ENCODE results near the gene FAM9C. TPM values are rescaled to one million over a fixed set of nuclear protein-coding genes. Genes with fewer than 3 reads are reported as not detected.

Gene FAM9C
- polyA plus RNA-seq, 1 donor (not counting 4 experiments of a cell fraction or from before 2014, with no cell fraction given) = not detected

GRCh38 chrX:13077168-13077567 is 32.7 kb upstream of the FAM9C start:
- Histone ChIP-seq H3K9ac (ENCODE audit: control insufficient read depth, extremely low read depth, insufficient read depth, low read length) (no peak overlapping the region), H2AFZ (ENCODE audit: control insufficient read depth, low read length) (no peak overlapping the region), H3K36me3 (ENCODE audit: control insufficient read depth in 2 of 2, extremely low read depth in 1 of 2, insufficient read depth in 2 of 2, low read length in 2 of 2) (no peaks in the 10 kb centered on the region), H3K4me1 (ENCODE audit: control insufficient read depth, extremely low read depth, insufficient read depth, low read length) (no peaks in the 10 kb centered on the region), H3K79me2 (ENCODE audit: control insufficient read depth, insufficient read depth, low read length) (no peaks in the 10 kb centered on the region), H4K20me1 (ENCODE audit: control insufficient read depth, extremely low read depth, insufficient read depth, low read length) (no peaks in the 10 kb centered on the region), H3K9me1 (ENCODE audit: control insufficient read depth, extremely low read depth, insufficient read depth, low read length) (no peaks in the 10 kb centered on the region), H3K27ac (ENCODE audit: control insufficient read depth, insufficient read depth, low read length) (no peak overlapping the region), H3K9me3 (ENCODE audit: control insufficient read depth, low read depth, low read length) (no peaks in the 10 kb centered on the region), H3K4me2 (ENCODE audit: control insufficient read depth, extremely low read depth, insufficient read depth, low read depth, low read length) (no peak overlapping the region), H3K4me3 (ENCODE audit: control insufficient read depth in 2 of 3, extremely low read depth in 1 of 3, insufficient read depth in 2 of 3, low read depth in 1 of 3, low read length in 3 of 3) (no peak overlapping the region), H3K27me3 (ENCODE audit: control insufficient read depth, extremely low read depth, insufficient read depth, low read length) (no peaks in the 10 kb centered on the region)
- no peak for TF ChIP-seq EZH2 (IDR thresholded peaks at IDR 0.05; ENCODE audit: low read length)
- TF ChIP-seq CTCF (optimal IDR thresholded peaks at IDR 0.05 in 1 of 3, IDR thresholded peaks at IDR 0.05 in 1 of 3, conservative IDR thresholded peaks at IDR 0.05 in 1 of 3; ENCODE audit: extremely low read depth in 1 of 3, insufficient read depth in 2 of 3, low read length in 3 of 3) = no peak
- no peak for FAIRE-seq
- DNase-seq (ENCODE audit: low read depth, low spot score) = no peak
- dilution Hi-C loops (cut with MboI; ENCODE audit: extremely low pct_ligation_motif_present, low sequenced_read_pairs) = no loop called here

- Histone ChIP-seq H4K20me1 (ENCODE audit: control insufficient read depth, extremely low read depth, insufficient read depth, low read length) (no peaks in the 10 kb centered on the region), H3K9me3 (ENCODE audit: control insufficient read depth, low read depth, low read length) (no peaks in the 10 kb centered on the region), H3K9me1 (ENCODE audit: control insufficient read depth, extremely low read depth, insufficient read depth, low read length) (no peaks in the 10 kb centered on the region), H2AFZ (ENCODE audit: control insufficient read depth, low read length) (no peak overlapping the region), H3K4me1 (ENCODE audit: control insufficient read depth, extremely low read depth, insufficient read depth, low read length) (no peaks in the 10 kb centered on the region), H3K36me3 (ENCODE audit: control insufficient read depth in 2 of 2, extremely low read depth in 1 of 2, insufficient read depth in 2 of 2, low read length in 2 of 2) (no peaks in the 10 kb centered on the region), H3K4me3 (ENCODE audit: control insufficient read depth in 2 of 3, extremely low read depth in 1 of 3, insufficient read depth in 2 of 3, low read depth in 1 of 3, low read length in 3 of 3) (no peak overlapping the region), H3K9ac (ENCODE audit: control insufficient read depth, extremely low read depth, insufficient read depth, low read length) (no peak overlapping the region), H3K4me2 (ENCODE audit: control insufficient read depth, extremely low read depth, insufficient read depth, low read depth, low read length) (no peak overlapping the region), H3K79me2 (ENCODE audit: control insufficient read depth, insufficient read depth, low read length) (no peaks in the 10 kb centered on the region), H3K27ac (ENCODE audit: control insufficient read depth, insufficient read depth, low read length) (no peak overlapping the region), H3K27me3 (ENCODE audit: control insufficient read depth, extremely low read depth, insufficient read depth, low read length) (no peaks in the 10 kb centered on the region)
- dilution Hi-C loops (cut with MboI; ENCODE audit: extremely low pct_ligation_motif_present, low sequenced_read_pairs) = no loop called here
- TF ChIP-seq CTCF (optimal IDR thresholded peaks at IDR 0.05 in 1 of 3, IDR thresholded peaks at IDR 0.05 in 1 of 3, conservative IDR thresholded peaks at IDR 0.05 in 1 of 3; ENCODE audit: extremely low read depth in 1 of 3, insufficient read depth in 2 of 3, low read length in 3 of 3) (no peak), EZH2 (IDR thresholded peaks at IDR 0.05; ENCODE audit: low read length) (no peak)
- no peak for FAIRE-seq
- no peak for DNase-seq (ENCODE audit: low read depth, low spot score)
These were observed 31.9 kb upstream of the FAM9C start for GRCh38 chrX:13076176-13076961.
